22Rv1 (cell line): ENCODE data around the gene OR8H3.
"Not testable (repeated sequence)": the region's sequence is repeated elsewhere in the genome, so short reads cannot be mapped to it uniquely, and the experiment has no call there.

Source experiments
- H3K27ac ChIP-seq: fragments of 450-650 bp; 2 replicates; pipeline ENCODE4 v1.5.1; 2017
- CTCF ChIP-seq: fragments of 450-650 bp; IDR thresholded peaks from 2 replicates; pipeline ENCODE4 v1.5.1; 2017; ENCODE audit warnings: mild to moderate bottlenecking
- ZFX ChIP-seq: fragments of 450-650 bp; IDR thresholded peaks from 2 replicates; pipeline ENCODE4 v1.6.1; 2017; ENCODE audit warnings: antibody characterized with exemption, borderline replicate concordance

OR8H3 gene

GRCh38 chr11:56122073-56122472 is at the start of gene OR8H3:
OR8H3 (plus strand) TSS chr11:56122373; CDS start chr11:56122373, 0 bp downstream.
- TF ChIP-seq ZFX (no peak), CTCF (no peak)
- H3K27ac ChIP-seq: no peak within 1 kb of the TSS

GRCh38 chr11:56089697-56090096 is 32.5 kb upstream of the OR8H3 start:
- TF ChIP-seq ZFX (no peak), CTCF (no peak)
- no peak overlapping the region for H3K27ac ChIP-seq

- no peak within 1 kb of the TSS for H3K27ac ChIP-seq
- TF ChIP-seq CTCF: no peak
- no peak for TF ChIP-seq ZFX
Measured at GRCh38 chr11:56093008-56093407, 29.2 kb upstream of the OR8H3 start, which contains the start of gene OR8I2. OR8I2 (plus strand) TSS chr11:56093308; CDS start chr11:56093308, 0 bp downstream.

GRCh38 chr11:56103210-56103737 is 18.9 kb upstream of the OR8H3 start, which contains the start of gene OR8H2:
OR8H2 (plus strand) TSS chr11:56103687; CDS start chr11:56105043, 1,356 bp downstream.
- no peak within 1 kb of the TSS for H3K27ac ChIP-seq
- no peak for TF ChIP-seq CTCF
- TF ChIP-seq ZFX: no peak

GRCh38 chr11:56140151-56140661 is 18.0 kb downstream of the OR8H3 start, which contains the start of gene OR8J3:
OR8J3 (minus strand) TSS chr11:56140201; CDS start chr11:56137718, 2,483 bp downstream.
- H3K27ac ChIP-seq: no peak within 1 kb of the TSS
- no peak for TF ChIP-seq ZFX
- TF ChIP-seq CTCF: no peak

- not testable (repeated sequence) for H3K27ac ChIP-seq
Measured at GRCh38 chr11:56143681-56144080, 21.5 kb downstream of the OR8H3 start.

- TF ChIP-seq CTCF: no peak
- TF ChIP-seq ZFX: no peak
- H3K27ac ChIP-seq: no peak overlapping the region
Measured at GRCh38 chr11:56151376-56151775, 29.2 kb downstream of the OR8H3 start.
